ENCODE results near the gene CYP19A1. TPM values are rescaled to one million over a fixed set of nuclear protein-coding genes. Genes with fewer than 3 reads are reported as not detected.

CYP19A1 gene
- total RNA-seq, 1 donor from 2014 or later, result 0.07 TPM

GRCh38 chr15:51281368-51281967 lies 56.9 kb downstream of the CYP19A1 start:
- H3K4me1 Mint-ChIP-seq, result peaks cover 14% of the 10 kb centered on the region
- H3K9me3 Mint-ChIP-seq, result no peaks in the 10 kb centered on the region
- intact Hi-C loops (cut with micrococcal nuclease), result loop anchor here (1.0 kb wide), 1 partner anchor 100 kb away; no protein-coding TSS in a partner anchor
- ChIA-PET POLR2A (no interaction called here), CTCF (interaction anchor here (1.0 to 1.2 kb wide), 2 partner anchors 88 to 100 kb away, joined by 3 to 6 read pairs; no protein-coding TSS in a partner anchor)
- TF ChIP-seq CTCF (IDR thresholded peaks at IDR 0.05), result no peak
- H3K4me3 Mint-ChIP-seq, result no peak overlapping the region
- H3K36me3 Mint-ChIP-seq (ENCODE audit: low read depth), result no peaks in the 10 kb centered on the region
- ATAC-seq (ENCODE audit: low read depth), result no peak
- H3K27me3 Mint-ChIP-seq, result peaks cover 16% of the 10 kb centered on the region
- H3K27ac Mint-ChIP-seq, result no peak overlapping the region
- no peak for DNase-seq

DNA sequence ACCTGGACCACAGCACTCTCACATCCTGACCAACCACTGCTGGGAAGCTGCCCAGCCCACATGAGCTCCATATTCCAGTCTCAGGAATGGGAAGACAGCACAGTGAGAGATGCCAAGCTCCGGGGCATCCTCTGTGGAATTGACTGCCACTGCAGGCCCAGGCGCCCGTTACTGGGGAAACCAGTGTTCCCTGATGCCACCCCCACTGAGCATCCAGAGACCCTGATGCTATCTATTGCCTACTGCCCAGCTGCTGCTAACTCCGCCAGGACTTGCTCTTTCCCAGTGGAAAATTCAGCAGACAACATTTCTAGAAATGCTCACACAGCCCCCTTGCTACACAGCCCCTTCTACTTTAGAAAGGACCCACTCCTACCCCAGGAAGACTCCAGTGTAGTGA lies 57.6 kb downstream of the CYP19A1 start:
- peaks cover 14% of the 10 kb centered on the region for H3K4me1 Mint-ChIP-seq
- no peaks in the 10 kb centered on the region for H3K36me3 Mint-ChIP-seq (ENCODE audit: low read depth)
- H3K9me3 Mint-ChIP-seq, result no peaks in the 10 kb centered on the region
- intact Hi-C loops (cut with micrococcal nuclease), result loop anchor here (1.0 kb wide), 1 partner anchor 100 kb away; no protein-coding TSS in a partner anchor
- no peak overlapping the region for H3K4me3 Mint-ChIP-seq
- CTCF ChIA-PET, result interaction anchor here (1.0 kb wide), 1 partner anchor 100 kb away, joined by 6 read pairs; no protein-coding TSS in a partner anchor
- no peak for TF ChIP-seq CTCF (IDR thresholded peaks at IDR 0.05)
- POLR2A ChIA-PET, result no interaction called here
- no peak for ATAC-seq (ENCODE audit: low read depth)
- peaks cover 21% of the 10 kb centered on the region for H3K27me3 Mint-ChIP-seq
- no peak overlapping the region for H3K27ac Mint-ChIP-seq
- no peak for DNase-seq

GRCh38 chr15:51279391-51279790 lies 59.0 kb downstream of the CYP19A1 start:
- H3K4me1 Mint-ChIP-seq, result peaks cover 14% of the 10 kb centered on the region
- H3K27me3 Mint-ChIP-seq, result peaks cover 22% of the 10 kb centered on the region
- no peak overlapping the region for H3K27ac Mint-ChIP-seq
- ATAC-seq (ENCODE audit: low read depth) (no peak), DNase-seq (no peak)
- H3K36me3 Mint-ChIP-seq (ENCODE audit: low read depth), result no peaks in the 10 kb centered on the region
- ChIA-PET POLR2A (no interaction called here), CTCF (no interaction called here)
- intact Hi-C loops (cut with micrococcal nuclease), result no loop called here
- no peaks in the 10 kb centered on the region for H3K9me3 Mint-ChIP-seq
- H3K4me3 Mint-ChIP-seq, result no peak overlapping the region
- no peak for TF ChIP-seq CTCF (IDR thresholded peaks at IDR 0.05)

- no peak for TF ChIP-seq CTCF (IDR thresholded peaks at IDR 0.05)
- Mint-ChIP-seq H3K36me3 (ENCODE audit: low read depth) (no peaks in the 10 kb centered on the region), H3K4me1 (no peaks in the 10 kb centered on the region), H3K4me3 (no peak overlapping the region), H3K9me3 (no peaks in the 10 kb centered on the region), H3K27ac (no peak overlapping the region), H3K27me3 (peaks cover 32% of the 10 kb centered on the region)
- POLR2A ChIA-PET, result no interaction called here
- intact Hi-C loops (cut with micrococcal nuclease), result no loop called here
- DNase-seq, result no peak
- CTCF ChIA-PET, result no interaction called here
- no peak for ATAC-seq (ENCODE audit: low read depth)
Observed at GRCh38 chr15:51277101-51277500, 61.3 kb downstream of the CYP19A1 start.

- ChIA-PET POLR2A (no interaction called here), CTCF (no interaction called here)
- DNase-seq (no peak), ATAC-seq (ENCODE audit: low read depth) (no peak)
- H3K9me3 Mint-ChIP-seq, result no peaks in the 10 kb centered on the region
- TF ChIP-seq CTCF (IDR thresholded peaks at IDR 0.05), result no peak
- H3K27me3 Mint-ChIP-seq, result peaks cover 33% of the 10 kb centered on the region
- no peak overlapping the region for H3K4me3 Mint-ChIP-seq
- no peak overlapping the region for H3K27ac Mint-ChIP-seq
- intact Hi-C loops (cut with micrococcal nuclease), result no loop called here
- no peaks in the 10 kb centered on the region for H3K36me3 Mint-ChIP-seq (ENCODE audit: low read depth)
- no peaks in the 10 kb centered on the region for H3K4me1 Mint-ChIP-seq
Observed at GRCh38 chr15:51274956-51275355, 63.4 kb downstream of the CYP19A1 start.

Measured in activated B cell treated with CpG ODN at 0.5 μM for 24 hours (primary cell).